HEK293T (cell line): ENCODE measurements around the gene SEMA7A.

Experiments
- ARNT ChIP-seq: fragments of 450-650 bp; IDR thresholded peaks from 2 replicates; pipeline ENCODE4 v1.6.1; 2017; ENCODE audit warnings: mild to moderate bottlenecking
- BHLHE40 ChIP-seq: fragments of 450-650 bp; IDR thresholded peaks from 2 replicates; pipeline ENCODE4 v1.6.1; 2016; ENCODE audit warnings: mild to moderate bottlenecking, moderate library complexity, borderline replicate concordance
- FOXM1 ChIP-seq: fragments of 450-650 bp; IDR thresholded peaks from 2 replicates; pipeline ENCODE4 v1.6.1; 2017; ENCODE audit warnings: mild to moderate bottlenecking, borderline replicate concordance
- ZNF384 ChIP-seq: fragments of 450-650 bp; IDR thresholded peaks from 2 replicates; pipeline ENCODE4 v1.6.1; 2016

GRCh38 chr15:74369084-74369745, 64.5 kb downstream of the SEMA7A start:
- TF ChIP-seq ZNF384 (no peak), BHLHE40 (no peak), FOXM1 (no peak), ARNT (no peak)
